Endothelial cell of umbilical vein (primary cell): ENCODE measurements around the gene FMNL2.

Experiments
- CTCF ChIP-seq, 2 donors: IDR thresholded peaks; 1 replicate in 1 of 2; 2 replicates in 1 of 2; pipeline ENCODE4 v1.5.1; 2011; ENCODE audit warnings: low read length in 2 of 2, mild to moderate bottlenecking in 2 of 2, moderate library complexity in 2 of 2, control low read depth in 1 of 2, inconsistent platforms in 1 of 2, low read depth in 1 of 2; ENCODE audit not compliant: insufficient read depth in 1 of 2; ENCODE audit errors: extremely low read depth in 1 of 2
- EZH2 ChIP-seq: IDR thresholded peaks from 2 replicates; pipeline ENCODE4 v1.6.1; 2012; ENCODE audit warnings: borderline replicate concordance, low read depth, mild to moderate bottlenecking, moderate library complexity, low read length, inconsistent platforms; ENCODE audit not compliant: severe bottlenecking
- POLR2A ChIP-seq: IDR thresholded peaks from 2 replicates; pipeline ENCODE4 v1.6.1; 2012; ENCODE audit warnings: low read depth, mild to moderate bottlenecking, control low read depth, low read length
- POLR2AphosphoS5 ChIP-seq: IDR thresholded peaks from 2 replicates; pipeline ENCODE4 v1.6.1; 2012; ENCODE audit warnings: low read depth, mild to moderate bottlenecking, control low read depth, low read length, moderate library complexity; ENCODE audit not compliant: insufficient read depth

DNA sequence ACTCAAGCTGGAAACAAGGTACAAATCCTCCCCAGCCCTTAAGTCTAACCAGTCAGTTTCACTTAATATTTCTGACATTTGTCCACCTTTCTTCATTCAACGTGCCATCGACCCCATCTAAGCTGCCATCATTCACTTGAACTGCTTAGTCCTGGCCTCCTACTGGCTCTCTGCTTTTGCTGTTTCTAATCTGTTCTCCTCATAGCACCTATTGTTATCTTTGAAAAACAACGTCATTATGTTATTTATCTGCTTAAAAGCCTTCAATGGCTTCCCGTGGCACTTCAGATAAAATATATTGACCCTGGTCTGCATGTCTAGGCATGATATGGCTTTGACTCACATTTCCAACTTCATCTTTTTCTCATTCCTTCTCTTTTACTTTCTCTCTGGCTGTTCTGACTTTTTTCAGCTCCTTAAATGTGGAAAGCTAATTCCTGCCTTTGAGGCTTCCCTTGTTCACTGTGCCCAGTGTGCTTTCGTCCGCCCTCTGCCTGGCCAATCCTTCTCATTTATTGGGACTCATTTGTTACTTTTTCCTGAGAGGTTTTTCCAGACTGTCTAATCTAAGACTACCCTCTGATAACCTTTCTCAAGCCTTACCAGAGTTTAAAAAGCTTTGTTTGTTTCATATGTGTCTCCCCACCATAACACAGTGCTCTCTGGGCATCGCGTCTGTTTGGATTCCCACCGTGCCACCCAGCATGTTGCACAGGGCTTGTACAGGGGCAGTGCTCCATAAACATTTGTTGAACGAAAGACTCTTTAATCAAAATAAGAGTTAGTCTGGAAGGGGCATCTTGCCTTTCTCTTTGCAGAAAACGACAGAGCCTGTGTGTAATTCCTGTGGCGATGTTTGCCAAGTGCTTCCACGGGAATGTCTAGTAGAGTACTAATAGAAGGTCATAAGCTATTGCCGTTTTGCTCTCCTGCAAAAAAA is 183.9 kb downstream of the FMNL2 start:
- TF ChIP-seq CTCF (IDR thresholded peaks at IDR 0.05; ENCODE audit: extremely low read depth in 1 of 2, insufficient read depth in 1 of 2, low read depth in 1 of 2, low read length in 2 of 2) (no peak), POLR2AphosphoS5 (no peak), POLR2A (no peak), EZH2 (no peak)
